Peyer's patch (tissue), 4 donors: Measurements from ENCODE around the gene MED15.

Source experiments
- CTCF ChIP-seq, 6 experiments: fragments of 450-650 bp in 4 of 6; fragments of 200-600 bp in 2 of 6; sonication (generic) in 1 of 6; IDR thresholded peaks; one replicate each; pipeline ENCODE4 v1.5.1; 2017 to 2019; ENCODE audit warnings: antibody characterized with exemption in 6 of 6, mild to moderate bottlenecking in 3 of 6, moderate library complexity in 1 of 6
- POLR2A ChIP-seq, 2 donors: fragments of 450-650 bp; IDR thresholded peaks; one replicate each; pipeline ENCODE4 v1.5.1; 2017; ENCODE audit warnings: antibody characterized with exemption in 2 of 2, mild to moderate bottlenecking in 2 of 2, moderate library complexity in 2 of 2

- TF ChIP-seq POLR2A (IDR thresholded peaks at IDR 0.05) (no peak), CTCF (IDR thresholded peaks at IDR 0.05) (no peak)
These were observed 72.8 kb downstream of the MED15 start for GRCh38 chr22:20580179-20580578.
